GM23248 (cell line): ENCODE data around the gene HDAC9. TPM values are rescaled to one million over a fixed set of nuclear protein-coding genes. Genes with fewer than 3 reads are reported as not detected.
A peak's percentile ranks its signal among the peaks of the same experiment; 100 is the strongest.
"Not testable (repeated sequence)": the region's sequence is repeated elsewhere in the genome, so short reads cannot be mapped to it uniquely, and the experiment has no call there.

Source experiments
- DNase-seq: peaks from one replicate; pipeline ENCODE4 v3.0.0-alpha.2; 2015
- H2AFZ ChIP-seq: fragments of 200-600 bp; sonication (generic); 2 replicates; pipeline ENCODE4 v1.6.1; 2016; ENCODE audit warnings: antibody characterized with exemption
- H3F3A ChIP-seq: fragments of 200-600 bp; sonication (generic); 2 replicates; pipeline ENCODE4 v1.6.1; 2016; ENCODE audit warnings: mild to moderate bottlenecking, antibody characterized with exemption, mixed run types; ENCODE audit not compliant: insufficient read depth
- H3K27ac ChIP-seq: fragments of 200-600 bp; sonication (generic); 2 replicates; pipeline ENCODE4 v1.5.1; 2016; ENCODE audit warnings: mild to moderate bottlenecking
- H3K27me3 ChIP-seq: fragments of 200-600 bp; sonication (generic); replicated peaks from 2 replicates; pipeline ENCODE4 v1.6.1; 2016; ENCODE audit warnings: mild to moderate bottlenecking; ENCODE audit not compliant: insufficient read depth
- H3K36me3 ChIP-seq: fragments of 200-600 bp; sonication (generic); 2 replicates; pipeline ENCODE4 v1.6.1; 2016; ENCODE audit warnings: low read depth, mild to moderate bottlenecking
- H3K4me1 ChIP-seq: fragments of 200-600 bp; sonication (generic); 2 replicates; pipeline ENCODE4 v1.6.1; 2016; ENCODE audit warnings: mild to moderate bottlenecking; ENCODE audit not compliant: insufficient read depth
- H3K4me2 ChIP-seq: fragments of 200-600 bp; sonication (generic); one replicate; pipeline ENCODE4 v1.6.1; 2016; ENCODE audit warnings: mild to moderate bottlenecking; ENCODE audit not compliant: unreplicated experiment
- H3K4me3 ChIP-seq: fragments of 200-600 bp; sonication (generic); 2 replicates; pipeline ENCODE4 v1.5.1; 2016; ENCODE audit warnings: mild to moderate bottlenecking
- H3K79me2 ChIP-seq: fragments of 200-600 bp; sonication (generic); 2 replicates; pipeline ENCODE4 v1.6.1; 2016; ENCODE audit warnings: mild to moderate bottlenecking; ENCODE audit not compliant: insufficient read depth
- H3K9ac ChIP-seq: fragments of 200-600 bp; sonication (generic); 2 replicates; pipeline ENCODE4 v1.6.1; 2016; ENCODE audit warnings: mild to moderate bottlenecking
- H3K9me2 ChIP-seq: fragments of 200-600 bp; sonication (generic); 2 replicates; pipeline ENCODE4 v1.6.1; 2016; ENCODE audit warnings: mixed run types, mild to moderate bottlenecking, moderate library complexity; ENCODE audit not compliant: insufficient read depth
- H3K9me3 ChIP-seq: fragments of 200-600 bp; sonication (generic); one replicate; pipeline ENCODE4 v1.6.1; 2017; ENCODE audit warnings: low read depth
- H4K20me1 ChIP-seq: fragments of 200-600 bp; sonication (generic); 2 replicates; pipeline ENCODE4 v1.6.0; 2016; ENCODE audit not compliant: insufficient read depth
- EZH2 ChIP-seq: fragments of 200-600 bp; sonication (generic); IDR thresholded peaks from 2 replicates; pipeline ENCODE4 v1.6.1; 2018; ENCODE audit warnings: antibody characterized with exemption, mild to moderate bottlenecking; ENCODE audit not compliant: insufficient read depth, poor library complexity, severe bottlenecking
- EZH2phosphoT487 ChIP-seq: fragments of 200-600 bp; sonication (generic); IDR thresholded peaks from 2 replicates; pipeline ENCODE4 v1.6.1; 2018; ENCODE audit warnings: antibody characterized with exemption, moderate library complexity, mild to moderate bottlenecking, low read depth; ENCODE audit not compliant: insufficient read depth
- WGBS, 2 experiments: methylation state at CpG; one replicate each; pipeline ENCODE4 v1.1.6; 2015 to 2017; ENCODE audit warnings: low lambda C conversion rate in 2 of 2, low coverage in 1 of 2; ENCODE audit errors: missing lambda C conversion rate in 2 of 2; 5-methylcytosine and 5-hydroxymethylcytosine counted together
- in situ Hi-C: fragments of 300-500 bp; cut with MboI; formaldehyde crosslinking; loops from 2 replicates; pipeline ENCODE4 v1.15.0; 2020
- polyA plus RNA-seq: library from polyadenylated mRNA; unstranded; fragments of >200 nt; fragmentation: Nextera tagmentation; extraction: Ambion mirVana; gene quantifications from 2 replicates; pipeline ENCODE4 v1.2.1, GENCODE V29; 2016
- total RNA-seq: library from RNA; depleted of rRNA; stranded (reverse); fragments of >200 nt; shearing (Covaris generic); gene quantifications from 2 replicates; pipeline ENCODE4 v1.2.3, GENCODE V29; 2014

The HDAC9 gene
- total and polyA plus RNA-seq, 2 experiments from 2014 or later, result 1.6 to 2.1 TPM

- Histone ChIP-seq H3K79me2 (no peaks in the 10 kb centered on the region; the same call in 1 of the 2 replicates), H3K27ac (no peak overlapping the region), H3F3A (peaks cover 21% of the 10 kb centered on the region), H4K20me1 (no peaks in the 10 kb centered on the region), H3K36me3 (no peaks in the 10 kb centered on the region; the same call in 1 of the 2 replicates), H3K4me1 (peaks cover 31% of the 10 kb centered on the region), H3K9me2 (no peaks in the 10 kb centered on the region), H3K4me2 (no peak overlapping the region), H3K27me3 (no peaks in the 10 kb centered on the region), H3K9ac (no peak overlapping the region), H2AFZ (no peak overlapping the region), H3K9me3 (no peaks in the 10 kb centered on the region), H3K4me3 (no peak overlapping the region)
- in situ Hi-C loops, result no loop called here
- no peak for DNase-seq
- TF ChIP-seq EZH2, result no peak
- no peak for TF ChIP-seq EZH2phosphoT487
- WGBS, 2 experiments, result 98 to 100% methylated on average over 3 of the region's 3 CpGs
Observed at GRCh38 chr7:19023477-19023876, 527.9 kb downstream of the HDAC9 start.

GRCh38 chr7:19024261-19024660 is 528.7 kb downstream of the HDAC9 start:
- Histone ChIP-seq H3K36me3 (no peaks in the 10 kb centered on the region), H3K4me2 (no peak overlapping the region), H3K4me1 (peaks cover 31% of the 10 kb centered on the region), H4K20me1 (no peaks in the 10 kb centered on the region), H3K9ac (no peak overlapping the region), H2AFZ (no peak overlapping the region), H3K27me3 (no peaks in the 10 kb centered on the region), H3K9me2 (no peaks in the 10 kb centered on the region), H3K4me3 (no peak overlapping the region), H3K9me3 (no peaks in the 10 kb centered on the region), H3K79me2 (no peaks in the 10 kb centered on the region; the same call in 1 of the 2 replicates), H3K27ac (peak overlapping the region; percentile 13; the same call in 1 of the 2 replicates), H3F3A (peaks cover 21% of the 10 kb centered on the region)
- DNase-seq, result peak; percentile 66
- in situ Hi-C loops, result no loop called here
- TF ChIP-seq EZH2, result no peak
- TF ChIP-seq EZH2phosphoT487, result no peak
- WGBS, 2 experiments, result 80% methylated on average over 4 of the region's 4 CpGs

DNA sequence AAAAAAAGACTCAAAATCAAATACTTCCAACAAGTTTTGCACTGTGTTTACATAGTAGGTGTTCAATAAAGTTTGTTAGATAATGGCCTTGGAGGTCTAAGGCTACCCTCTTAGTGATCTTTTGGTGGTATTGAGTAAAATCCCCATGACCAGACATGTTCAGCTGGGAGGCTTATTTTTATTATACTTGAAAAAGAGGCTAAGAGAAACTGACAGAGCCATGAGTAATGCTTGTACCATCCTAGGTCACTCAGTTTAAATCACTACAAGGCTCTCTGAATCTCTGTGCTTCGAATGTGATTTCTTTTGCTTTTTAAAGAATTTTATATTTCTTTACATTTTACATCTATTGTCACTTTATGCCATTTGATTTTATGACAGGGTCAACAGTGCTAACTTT is 531.3 kb downstream of the HDAC9 start:
- Histone ChIP-seq H3K9ac (no peak overlapping the region), H3F3A (peaks cover 28% of the 10 kb centered on the region), H3K27ac (no peak overlapping the region), H3K4me1 (peaks cover 34% of the 10 kb centered on the region), H3K4me3 (no peak overlapping the region), H3K9me2 (no peaks in the 10 kb centered on the region), H3K27me3 (no peaks in the 10 kb centered on the region), H4K20me1 (no peaks in the 10 kb centered on the region), H3K79me2 (no peaks in the 10 kb centered on the region; the same call in 1 of the 2 replicates), H2AFZ (no peak overlapping the region), H3K36me3 (no peaks in the 10 kb centered on the region), H3K9me3 (no peaks in the 10 kb centered on the region), H3K4me2 (peak overlapping the region; percentile 18)
- in situ Hi-C loops, result no loop called here
- WGBS, 2 experiments, result 81 to 87% methylated on average over 1 of the region's 1 CpG
- TF ChIP-seq EZH2phosphoT487, result no peak
- no peak for TF ChIP-seq EZH2
- DNase-seq, result peak; percentile 63

DNA sequence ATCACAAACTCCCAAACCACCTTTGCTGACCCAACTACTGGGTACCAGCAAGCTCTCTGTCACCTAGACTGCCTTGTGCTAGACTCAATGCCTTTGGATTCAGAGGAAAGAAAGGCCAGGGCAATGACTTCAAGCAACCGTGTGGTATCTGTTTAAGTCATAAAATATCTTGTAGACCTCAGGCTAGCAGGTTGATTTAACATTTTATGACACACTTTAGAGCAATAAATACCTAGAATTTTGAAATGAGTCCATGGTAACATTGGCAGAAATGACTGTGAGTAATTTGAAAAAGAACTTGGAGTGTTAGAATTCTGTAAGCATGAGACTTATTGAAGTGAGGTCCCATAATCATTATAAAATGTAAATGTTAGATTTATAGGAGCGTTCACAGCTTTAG is 534.7 kb downstream of the HDAC9 start:
- TF ChIP-seq EZH2phosphoT487, result no peak
- TF ChIP-seq EZH2, result no peak
- Histone ChIP-seq H3K4me3 (peak overlapping the region; percentile 16; the same call in 1 of the 2 replicates), H3K9me2 (no peaks in the 10 kb centered on the region), H3K9me3 (no peaks in the 10 kb centered on the region), H2AFZ (no peak overlapping the region), H3K4me1 (peaks cover 24% of the 10 kb centered on the region), H3K36me3 (no peaks in the 10 kb centered on the region; the same call in 1 of the 2 replicates), H3K9ac (no peak overlapping the region), H3K4me2 (peak overlapping the region; percentile 29), H3K79me2 (no peaks in the 10 kb centered on the region; the same call in 1 of the 2 replicates), H3K27me3 (no peaks in the 10 kb centered on the region), H4K20me1 (no peaks in the 10 kb centered on the region), H3F3A (peaks cover 16% of the 10 kb centered on the region), H3K27ac (peak overlapping the region; percentile 46)
- DNase-seq, result peak; percentile 62
- WGBS, 2 experiments, result 56 to 71% methylated on average over 2 of the region's 2 CpGs
- in situ Hi-C loops, result no loop called here

GRCh38 chr7:19032942-19033341 is 537.4 kb downstream of the HDAC9 start:
- H3K9me2 ChIP-seq, H3K4me2 ChIP-seq, H4K20me1 ChIP-seq, H3K27ac ChIP-seq, H3K9ac ChIP-seq, H3K79me2 ChIP-seq, in situ Hi-C loops, H2AFZ ChIP-seq, DNase-seq, H3K27me3 ChIP-seq, H3K9me3 ChIP-seq, H3K4me3 ChIP-seq, H3K36me3 ChIP-seq: not testable (repeated sequence)
- 98 to 99% methylated on average over 3 of the region's 3 CpGs for WGBS, 2 experiments
- Histone ChIP-seq H3F3A (peaks cover 16% of the 10 kb centered on the region), H3K4me1 (peaks cover 16% of the 10 kb centered on the region)
